Lung (tissue), 12 donors: ENCODE measurements around the gene ZNF484. TPM values are rescaled to one million over a fixed set of nuclear protein-coding genes. Genes with fewer than 3 reads are reported as not detected.
"Not testable (repeated sequence)": the region's sequence is repeated elsewhere in the genome, so short reads cannot be mapped to it uniquely, and the experiment has no call there.

Experiments
- ATAC-seq: fragments of 200-7000 bp; cut with Tn5 transposase; one replicate; pipeline ENCODE4 v1.9.1; 2020; ENCODE audit warnings: moderate number of reproducible peaks; ENCODE audit not compliant: insufficient read depth, low FRiP score
- DNase-seq, 3 donors: peaks; one replicate each; pipeline ENCODE4 v3.0.0-alpha.2; 2013 to 2017
- H3K27ac ChIP-seq, 2 donors: one replicate each; pipeline ENCODE4 v1.5.1; 2013; ENCODE audit warnings: mild to moderate bottlenecking in 2 of 2, moderate library complexity in 2 of 2, control low read depth in 1 of 2, inconsistent platforms in 1 of 2, low read depth in 1 of 2, low read length in 1 of 2
- H3K27me3 ChIP-seq, 3 donors: one replicate each; pipeline ENCODE4 v1.5.1; 2013; ENCODE audit warnings: low read length in 2 of 3; ENCODE audit not compliant: control insufficient read depth in 3 of 3, insufficient read depth in 3 of 3
- H3K36me3 ChIP-seq, 4 donors: one replicate each; pipeline ENCODE4 v1.5.1; 2013; ENCODE audit warnings: low read length in 4 of 4, mild to moderate bottlenecking in 1 of 4, moderate library complexity in 1 of 4; ENCODE audit not compliant: control insufficient read depth in 4 of 4, insufficient read depth in 4 of 4
- H3K4me1 ChIP-seq, 5 donors: one replicate each; pipeline ENCODE4 v1.5.1; 2013; ENCODE audit warnings: low read length in 5 of 5, mild to moderate bottlenecking in 2 of 5, moderate library complexity in 1 of 5; ENCODE audit not compliant: control insufficient read depth in 5 of 5, insufficient read depth in 5 of 5
- H3K4me3 ChIP-seq: one replicate; pipeline ENCODE4 v1.5.1; 2013; ENCODE audit warnings: mild to moderate bottlenecking, control low read depth, moderate library complexity
- H3K9ac ChIP-seq, 2 donors: one replicate each; pipeline ENCODE4 v1.5.1; 2013; ENCODE audit warnings: low read length in 2 of 2, control low read depth in 1 of 2; ENCODE audit not compliant: insufficient read depth in 1 of 2
- H3K9me3 ChIP-seq, 4 donors: one replicate each; pipeline ENCODE4 v1.5.1; 2013; ENCODE audit warnings: low read length in 3 of 4, mild to moderate bottlenecking in 1 of 4, moderate library complexity in 1 of 4; ENCODE audit not compliant: control insufficient read depth in 4 of 4, insufficient read depth in 3 of 4
- CTCF ChIP-seq: IDR thresholded peaks from 2 replicates; pipeline ENCODE4 v1.5.1; 2012; ENCODE audit warnings: mild to moderate bottlenecking; ENCODE audit errors: control extremely low read depth, extremely low read depth
- WGBS, 2 donors: extraction: QIAGEN DNeasy Blood & Tissue Kit; methylation state at CpG; one replicate each; pipeline ENCODE4 v1.1.7; 2013; 5-methylcytosine and 5-hydroxymethylcytosine counted together
- polyA plus RNA-seq, 2 donors: library from polyadenylated mRNA; stranded (reverse); fragments of 200-250 nt; gene quantifications; one replicate each; pipeline ENCODE4 v1.2.1, GENCODE V29; 2013
- total RNA-seq, 2 donors: library from RNA; depleted of rRNA in 1 of 2; stranded (reverse); fragments of >200 nt in 1 of 2; gene quantifications; one replicate each; pipeline ENCODE4 v1.2.1, GENCODE V29; 2014 to 2021
- donor health status: control.
- donor health status: control.
- donor health status: Bipolar disorder and iron deficiency.
- donor health status: healthy.
- donor health status: DM: yes; HTN: yes; CAD: no.

The ZNF484 gene
- total and polyA plus RNA-seq, 4 donors: 1.4 to 27.8 (median 5.1) TPM

GRCh38 chr9:92887880-92888338, 10.1 kb upstream of the ZNF484 start:
- H3K4me1 ChIP-seq: no peaks in the 10 kb centered on the region
- 77% methylated on average over 5 of the region's 5 CpGs for WGBS, 2 donors
- DNase-seq: no peak

GRCh38 chr9:92886846-92887610, 9.2 kb upstream of the ZNF484 start:
- H3K9ac ChIP-seq, ATAC-seq, H3K27me3 ChIP-seq, H3K9me3 ChIP-seq, H3K36me3 ChIP-seq, H3K27ac ChIP-seq, H3K4me3 ChIP-seq, H3K4me1 ChIP-seq, DNase-seq: not testable (repeated sequence)
- 56 to 68% methylated on average over 8 of the region's 8 CpGs for WGBS, 2 donors

More at GRCh38 chr9:92887880-92888338, 10.1 kb upstream of the ZNF484 start:
- H3K36me3 ChIP-seq: no peaks in the 10 kb centered on the region
- H3K9ac ChIP-seq: no peak overlapping the region
- H3K9me3 ChIP-seq: no peaks in the 10 kb centered on the region
- H3K27ac ChIP-seq: no peak overlapping the region
- TF ChIP-seq CTCF: no peak
- H3K27me3 ChIP-seq: no peaks in the 10 kb centered on the region
- no peak overlapping the region for H3K4me3 ChIP-seq
- ATAC-seq: no peak

- not testable (repeated sequence) for H3K27me3 ChIP-seq, H3K9me3 ChIP-seq, DNase-seq, H3K36me3 ChIP-seq, H3K9ac ChIP-seq, ATAC-seq, H3K4me3 ChIP-seq, H3K27ac ChIP-seq, H3K4me1 ChIP-seq
- 68 to 79% methylated on average over 15 of the region's 15 CpGs for WGBS, 2 donors
Observed at GRCh38 chr9:92883666-92884405, 6.0 kb upstream of the ZNF484 start.

- H3K4me3 ChIP-seq: no peak overlapping the region
- H3K27me3 ChIP-seq: no peaks in the 10 kb centered on the region
- no peak for TF ChIP-seq CTCF
- ATAC-seq (no peak), DNase-seq (no peak)
- H3K36me3 ChIP-seq: peaks cover 0 to 2% (median 0%) of the 10 kb centered on the region in 4 donors
- WGBS, 2 donors: 77 to 90% methylated on average over 5 of the region's 5 CpGs
- H3K9me3 ChIP-seq: no peaks in the 10 kb centered on the region
- H3K27ac ChIP-seq: no peak overlapping the region
- H3K9ac ChIP-seq: no peak overlapping the region
- H3K4me1 ChIP-seq: no peaks in the 10 kb centered on the region
Observed at GRCh38 chr9:92882276-92882675, 4.4 kb upstream of the ZNF484 start.
